Trophoblast cell (in vitro differentiated cells and primary cell): Measurements from ENCODE around the gene STUB1.

ENCODE experiments used
- DNase-seq, 2 donors: peaks; one replicate each; pipeline ENCODE4 v3.0.0-alpha.2; 2016
- H2AFZ ChIP-seq: 2 replicates; pipeline ENCODE4 v1.6.1; 2013; ENCODE audit warnings: low read length, moderate library complexity, mild to moderate bottlenecking; ENCODE audit not compliant: insufficient read depth, poor library complexity
- H2AK5ac ChIP-seq: 2 replicates; pipeline ENCODE4 v1.6.1; 2013; ENCODE audit warnings: mild to moderate bottlenecking, low read length
- H2BK120ac ChIP-seq: 2 replicates; pipeline ENCODE4 v1.6.1; 2013; ENCODE audit warnings: low read length, mild to moderate bottlenecking, moderate library complexity; ENCODE audit not compliant: insufficient read depth, poor library complexity
- H2BK12ac ChIP-seq: 2 replicates; pipeline ENCODE4 v1.6.1; 2013; ENCODE audit warnings: mild to moderate bottlenecking, low read length, moderate library complexity
- H2BK5ac ChIP-seq: 2 replicates; pipeline ENCODE4 v1.6.1; 2013; ENCODE audit warnings: low read length, low read depth, moderate library complexity, mild to moderate bottlenecking; ENCODE audit not compliant: poor library complexity
- H3K14ac ChIP-seq: 2 replicates; pipeline ENCODE4 v1.6.1; 2013; ENCODE audit warnings: mild to moderate bottlenecking, low read length
- H3K18ac ChIP-seq: 2 replicates; pipeline ENCODE4 v1.6.1; 2013; ENCODE audit warnings: mild to moderate bottlenecking, low read length
- H3K23ac ChIP-seq: 2 replicates; pipeline ENCODE4 v1.6.1; 2013; ENCODE audit warnings: low read length
- H3K27ac ChIP-seq: 2 replicates; pipeline ENCODE4 v1.5.1; 2013; ENCODE audit warnings: low read depth, mild to moderate bottlenecking, inconsistent platforms, low read length, moderate library complexity
- H3K27me3 ChIP-seq: 2 replicates; pipeline ENCODE4 v1.6.1; 2013; ENCODE audit warnings: inconsistent platforms, mild to moderate bottlenecking, low read length, moderate library complexity; ENCODE audit not compliant: insufficient read depth
- H3K36me3 ChIP-seq, 2 experiments: 1 replicate in 1 of 2; 2 replicates in 1 of 2; pipeline ENCODE4 v1.6.1; 2013; ENCODE audit warnings: low read length in 2 of 2, mild to moderate bottlenecking in 2 of 2, moderate library complexity in 1 of 2; ENCODE audit not compliant: insufficient read depth in 2 of 2, control insufficient read depth in 1 of 2
- H3K4ac ChIP-seq: 2 replicates; pipeline ENCODE4 v1.6.1; 2013; ENCODE audit warnings: low read depth, mild to moderate bottlenecking, low read length, moderate library complexity
- H3K4me1 ChIP-seq, 2 experiments: 1 replicate in 1 of 2; 2 replicates in 1 of 2; pipeline ENCODE4 v1.6.1; 2013; ENCODE audit warnings: low read length in 2 of 2, mild to moderate bottlenecking in 2 of 2, moderate library complexity in 1 of 2; ENCODE audit not compliant: insufficient read depth in 2 of 2, control insufficient read depth in 1 of 2
- H3K4me2 ChIP-seq: 2 replicates; pipeline ENCODE4 v1.6.1; 2013; ENCODE audit warnings: inconsistent platforms, mild to moderate bottlenecking, low read length, moderate library complexity
- H3K4me3 ChIP-seq: 2 replicates; pipeline ENCODE4 v1.5.1; 2013; ENCODE audit warnings: mild to moderate bottlenecking, low read depth, low read length, inconsistent platforms
- H3K79me1 ChIP-seq: one replicate; pipeline ENCODE4 v1.6.1; 2013; ENCODE audit warnings: low read length
- H3K79me2 ChIP-seq: 2 replicates; pipeline ENCODE4 v1.6.1; 2013; ENCODE audit warnings: low read length, mild to moderate bottlenecking; ENCODE audit not compliant: control insufficient read depth, insufficient read depth, poor library complexity
- H3K9ac ChIP-seq: 2 replicates; pipeline ENCODE4 v1.6.1; 2013; ENCODE audit warnings: mild to moderate bottlenecking, low read length
- H3K9me3 ChIP-seq: 2 replicates; pipeline ENCODE4 v1.6.1; 2013; ENCODE audit warnings: low read depth, mild to moderate bottlenecking, control low read depth, inconsistent platforms, low read length; ENCODE audit not compliant: insufficient read depth
- H4K12ac ChIP-seq: 2 replicates; pipeline ENCODE4 v1.6.1; 2013; ENCODE audit warnings: low read depth, mild to moderate bottlenecking, low read length, moderate library complexity
- H4K8ac ChIP-seq: 2 replicates; pipeline ENCODE4 v1.6.1; 2013; ENCODE audit warnings: low read depth, mild to moderate bottlenecking, low read length, moderate library complexity
- H4K91ac ChIP-seq: one replicate; pipeline ENCODE4 v1.6.1; 2013; ENCODE audit warnings: low read depth, mild to moderate bottlenecking, low read length, moderate library complexity
- WGBS: extraction: QIAGEN DNeasy Blood & Tissue Kit; methylation state at CpG from one replicate; pipeline ENCODE4 v1.1.7; 2013; ENCODE audit warnings: missing lambda C conversion rate; ENCODE audit not compliant: insufficient read length, insufficient coverage; ENCODE audit errors: extremely low coverage; 5-methylcytosine and 5-hydroxymethylcytosine counted together

STUB1 gene

DNA sequence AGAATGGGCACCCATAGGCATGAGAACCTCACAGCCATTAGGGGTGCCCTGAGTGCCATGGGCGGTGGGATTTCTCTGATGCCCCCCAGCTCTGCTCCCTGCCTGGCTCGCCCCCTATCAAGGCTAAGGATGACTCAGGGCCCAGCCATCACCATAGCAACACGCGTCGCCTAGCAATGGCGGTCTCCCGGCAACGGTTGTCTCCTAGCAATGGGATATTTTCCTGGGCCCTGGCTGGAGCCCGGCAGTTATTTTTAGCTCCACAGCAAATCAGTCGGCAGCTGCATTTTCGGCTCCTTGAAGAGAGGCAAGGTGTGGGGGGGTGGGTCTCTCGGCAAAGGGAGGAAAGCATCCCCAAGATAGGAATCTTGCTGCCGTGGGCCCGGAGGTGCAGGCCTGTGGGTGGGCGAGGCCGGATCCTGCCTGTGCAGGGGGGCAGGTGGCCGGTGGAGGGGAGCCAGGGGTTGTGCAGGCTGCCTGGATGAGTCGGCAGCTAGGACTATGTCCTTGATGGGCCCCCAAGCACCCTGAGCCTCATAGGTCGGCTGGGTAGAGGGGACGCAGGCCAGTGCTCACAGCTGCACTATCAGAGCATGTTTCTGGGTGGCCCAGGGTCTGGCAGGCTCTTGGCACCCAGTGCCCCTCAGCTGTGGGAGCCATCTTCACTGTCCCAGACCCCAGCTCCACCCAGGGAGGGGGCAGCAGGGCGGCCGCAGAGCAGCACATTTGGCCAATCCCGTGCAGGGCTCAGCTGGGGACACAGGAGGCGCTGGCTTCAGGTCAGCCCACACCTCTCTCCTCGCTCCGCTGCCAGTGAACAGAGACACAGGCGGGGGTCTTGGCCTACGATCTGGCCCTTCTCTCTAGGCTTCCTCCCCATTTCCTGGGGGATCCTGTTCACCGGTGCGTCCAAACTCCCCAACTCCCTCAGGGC is 29.6 kb downstream of the STUB1 start:
- no peak overlapping the region for H3K4ac ChIP-seq
- no peak overlapping the region for H3K4me3 ChIP-seq
- no peak overlapping the region for H3K27ac ChIP-seq
- H3K4me2 ChIP-seq: no peak overlapping the region
- H3K79me2 ChIP-seq: no peaks in the 10 kb centered on the region
- H3K23ac ChIP-seq: no peak overlapping the region
- peaks cover 12 to 13% of the 10 kb centered on the region in 2 experiments for H3K4me1 ChIP-seq
- peaks cover 20% of the 10 kb centered on the region for H3K27me3 ChIP-seq
- no peak overlapping the region for H4K12ac ChIP-seq
- peak; percentile 71 to 72 for DNase-seq
- peaks cover 2% of the 10 kb centered on the region for H3K79me1 ChIP-seq
- no peak overlapping the region for H2AFZ ChIP-seq
- H3K14ac ChIP-seq: no peak overlapping the region
- no peak overlapping the region for H4K8ac ChIP-seq
- no peak overlapping the region for H4K91ac ChIP-seq
- H2BK120ac ChIP-seq: no peak overlapping the region
- H2AK5ac ChIP-seq: no peak overlapping the region
- H3K18ac ChIP-seq: no peak overlapping the region
- no peaks in the 10 kb centered on the region for H3K36me3 ChIP-seq
- H2BK12ac ChIP-seq: no peak overlapping the region
- WGBS: no CpG with 5 or more reads among the region's 30 CpGs
- peaks cover 12% of the 10 kb centered on the region for H3K9me3 ChIP-seq
- no peak overlapping the region for H3K9ac ChIP-seq
- no peak overlapping the region for H2BK5ac ChIP-seq

DNA sequence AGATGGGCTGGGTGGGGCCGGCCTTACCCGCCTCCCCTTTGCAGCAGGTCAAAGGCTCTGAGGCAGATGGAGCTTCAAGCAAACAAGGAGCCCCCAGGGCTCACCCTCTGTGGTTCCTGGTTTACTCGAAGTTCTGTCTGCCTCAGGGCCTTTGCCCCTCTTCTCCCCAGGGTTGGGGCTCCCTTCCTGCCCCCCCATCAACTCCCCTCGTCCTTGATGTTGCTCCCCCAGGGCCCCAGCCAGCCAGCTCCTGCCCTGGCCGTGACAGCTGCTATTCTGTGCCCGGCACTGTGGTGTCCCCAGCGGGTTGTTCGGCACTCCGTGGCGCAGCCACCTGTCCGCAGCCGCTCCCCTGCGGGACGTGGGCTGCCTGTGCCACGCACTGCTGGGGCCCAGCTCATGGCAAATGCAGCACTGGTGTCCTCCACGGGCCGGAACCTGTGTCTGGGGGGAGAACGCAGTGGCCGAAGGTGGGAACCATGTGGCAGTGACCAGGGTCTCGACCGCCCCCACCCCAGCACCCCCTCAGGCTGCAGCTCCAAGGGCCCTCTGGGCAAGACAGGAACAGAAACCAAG is 30.4 kb downstream of the STUB1 start:
- Histone ChIP-seq H3K79me1 (peaks cover 2% of the 10 kb centered on the region), H2BK12ac (no peak overlapping the region), H2BK5ac (no peak overlapping the region), H4K12ac (no peak overlapping the region), H3K79me2 (no peaks in the 10 kb centered on the region), H4K91ac (no peak overlapping the region), H3K14ac (no peak overlapping the region), H3K9ac (no peak overlapping the region), H4K8ac (no peak overlapping the region), H3K23ac (no peak overlapping the region), H3K27ac (no peak overlapping the region), H3K9me3 (peaks cover 12% of the 10 kb centered on the region), H2BK120ac (no peak overlapping the region), H3K27me3 (peaks cover 21% of the 10 kb centered on the region), H3K4me2 (no peak overlapping the region), H3K4me1 (peaks cover 15 to 16% of the 10 kb centered on the region in 2 experiments), H3K36me3 (no peaks in the 10 kb centered on the region), H2AK5ac (no peak overlapping the region), H3K4ac (no peak overlapping the region), H3K4me3 (no peak overlapping the region), H2AFZ (no peak overlapping the region), H3K18ac (no peak overlapping the region)
- no peak for DNase-seq
- WGBS: no CpG with 5 or more reads among the region's 21 CpGs

DNA sequence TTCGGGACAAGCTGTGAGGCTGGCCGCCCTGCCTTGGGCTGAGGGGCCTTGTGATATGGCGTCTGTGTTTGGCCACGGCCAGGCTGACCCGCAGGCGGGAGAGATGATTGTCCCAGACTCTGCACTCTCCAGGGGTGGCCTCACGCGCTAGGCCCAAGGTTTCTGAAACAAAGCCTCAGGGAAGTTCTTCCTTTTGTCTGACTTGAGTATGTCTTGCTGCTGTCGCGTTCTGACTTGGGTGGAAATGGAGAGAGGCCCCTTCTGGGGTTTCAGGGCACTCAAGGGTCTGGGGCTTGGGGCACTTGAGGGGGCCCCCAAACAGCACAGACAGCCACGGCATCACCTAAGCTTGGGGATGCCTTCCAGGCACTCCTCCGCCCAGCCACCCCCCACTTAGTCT is 30.9 kb downstream of the STUB1 start:
- Histone ChIP-seq H3K23ac (no peak overlapping the region), H2AK5ac (no peak overlapping the region), H3K27me3 (peaks cover 24% of the 10 kb centered on the region), H3K14ac (no peak overlapping the region), H2BK120ac (no peak overlapping the region), H3K36me3 (no peaks in the 10 kb centered on the region), H3K4me2 (no peak overlapping the region), H4K91ac (no peak overlapping the region), H3K79me2 (no peaks in the 10 kb centered on the region), H4K12ac (no peak overlapping the region), H3K4ac (no peak overlapping the region), H2BK12ac (no peak overlapping the region), H3K18ac (no peak overlapping the region), H3K27ac (no peak overlapping the region), H3K4me1 (peaks cover 18 to 19% of the 10 kb centered on the region in 2 experiments), H2AFZ (no peak overlapping the region), H2BK5ac (no peak overlapping the region), H3K9me3 (peaks cover 12% of the 10 kb centered on the region), H3K9ac (no peak overlapping the region), H3K79me1 (peaks cover 2% of the 10 kb centered on the region), H4K8ac (no peak overlapping the region), H3K4me3 (no peak overlapping the region)
- no CpG with 5 or more reads among the region's 12 CpGs for WGBS
- DNase-seq: no peak

DNA sequence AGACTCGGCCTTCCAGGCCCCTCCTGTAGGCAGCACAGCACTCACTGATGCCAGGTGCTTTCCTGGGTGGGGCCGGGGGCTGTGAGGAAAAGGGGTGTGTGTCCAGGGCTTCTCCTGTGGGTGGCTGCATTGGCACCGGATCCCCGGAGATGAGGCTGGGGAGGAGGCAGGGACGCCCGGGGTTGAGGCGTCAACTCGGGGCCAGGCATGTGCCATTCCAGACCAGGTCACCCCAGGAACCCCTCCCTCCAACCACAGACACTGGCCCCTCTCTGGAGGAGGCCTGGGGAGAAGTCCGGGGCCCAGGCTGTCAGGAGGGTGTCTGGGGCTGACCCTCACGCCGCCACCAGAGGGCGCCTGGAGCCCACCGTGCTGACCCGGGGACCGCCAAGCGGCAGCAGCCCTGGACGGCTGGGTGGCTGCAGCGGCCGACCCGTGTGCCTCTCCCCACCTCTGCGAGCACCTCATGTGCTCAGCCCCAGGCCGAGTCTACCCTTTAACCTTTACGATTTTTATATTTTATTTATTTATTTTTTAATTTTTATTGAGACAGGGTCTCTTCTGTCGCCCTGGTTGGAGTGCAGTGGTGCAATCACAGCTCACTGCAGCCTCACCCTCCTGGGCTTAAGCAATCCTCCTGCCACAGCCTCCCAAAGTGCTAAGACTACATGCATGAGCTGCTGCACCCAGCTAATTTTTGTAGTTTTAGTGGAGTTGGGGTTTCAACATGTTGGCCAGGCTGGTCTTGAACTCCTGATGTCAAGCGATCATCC is 31.5 kb downstream of the STUB1 start:
- Histone ChIP-seq H3K14ac (no peak overlapping the region), H4K12ac (no peak overlapping the region), H3K79me2 (no peaks in the 10 kb centered on the region), H2BK5ac (no peak overlapping the region), H3K9ac (no peak overlapping the region), H3K4ac (no peak overlapping the region), H2BK12ac (no peak overlapping the region), H2BK120ac (no peak overlapping the region), H3K27ac (no peak overlapping the region), H4K8ac (no peak overlapping the region), H3K27me3 (peaks cover 20% of the 10 kb centered on the region), H2AK5ac (no peak overlapping the region), H3K4me2 (no peak overlapping the region), H4K91ac (no peak overlapping the region), H3K23ac (no peak overlapping the region), H3K79me1 (peaks cover 2% of the 10 kb centered on the region), H3K4me1 (peaks cover 18 to 19% of the 10 kb centered on the region in 2 experiments), H2AFZ (no peak overlapping the region), H3K4me3 (no peak overlapping the region), H3K18ac (no peak overlapping the region), H3K36me3 (no peaks in the 10 kb centered on the region), H3K9me3 (peaks cover 14% of the 10 kb centered on the region)
- DNase-seq: peak; percentile 67 to 81
- no CpG with 5 or more reads among the region's 25 CpGs for WGBS
